ENCODE results near the gene TERB1.
"Not testable (repeated sequence)": the region's sequence is repeated elsewhere in the genome, so short reads cannot be mapped to it uniquely, and the experiment has no call there.

Gene TERB1

DNA sequence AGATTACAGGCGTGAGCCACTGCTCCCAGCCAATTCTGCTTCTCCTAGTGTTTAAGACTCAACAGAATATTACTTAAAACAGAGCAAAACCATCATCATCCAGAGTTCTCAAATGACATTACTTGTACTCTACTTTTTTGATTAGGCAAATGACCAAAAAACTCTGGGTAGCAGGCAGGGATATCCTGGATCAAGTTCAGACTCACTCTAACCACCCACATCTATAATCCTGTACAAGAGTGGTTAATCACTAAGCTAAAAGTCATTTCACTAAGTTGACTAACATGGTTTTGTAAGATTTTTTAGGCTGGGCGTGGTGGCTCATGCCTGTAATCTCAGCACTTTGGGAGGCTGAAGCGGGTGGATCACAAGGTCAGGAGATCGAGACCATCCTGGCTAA, 22.6 kb upstream of the TERB1 start:
- no peak for DNase-seq

DNA sequence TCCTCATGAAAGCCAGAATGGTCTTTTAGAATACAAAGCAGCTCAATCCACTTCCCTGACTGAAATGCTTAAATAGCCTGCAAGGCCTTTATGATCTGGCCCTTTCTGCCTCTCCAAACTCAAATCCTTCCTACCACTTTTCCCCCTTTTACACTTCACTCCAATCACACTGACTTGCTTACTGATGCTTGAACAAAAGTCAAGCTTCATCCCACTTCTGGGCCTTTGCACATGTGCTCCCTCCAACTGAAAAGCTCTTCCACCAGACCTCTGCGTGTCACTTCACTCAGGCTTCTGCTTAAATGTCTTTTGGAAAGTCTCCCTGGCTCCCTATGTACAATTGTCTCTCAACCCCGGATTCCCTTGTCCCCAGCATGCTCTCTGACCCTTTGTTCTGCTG, 13.3 kb upstream of the TERB1 start:
- DNase-seq = no peak

DNA sequence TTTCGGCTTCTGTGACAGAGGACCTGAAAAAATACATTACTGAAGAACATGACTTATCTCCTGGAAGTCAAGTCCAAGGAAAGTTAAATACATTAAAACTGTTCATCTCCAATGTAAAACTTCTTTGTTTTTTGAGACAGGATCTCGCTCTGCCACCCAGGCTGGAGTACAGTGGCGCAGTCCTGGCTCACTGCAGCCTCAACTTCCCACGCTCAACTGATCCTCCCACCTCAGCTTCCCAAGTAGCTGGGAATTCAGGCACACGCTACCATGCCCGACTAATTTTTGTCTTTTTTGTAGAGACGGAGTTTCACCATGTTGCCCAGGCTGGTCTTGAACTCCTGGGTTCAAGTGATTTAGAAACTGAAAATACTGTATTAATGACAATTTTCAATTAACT, 9.7 kb upstream of the TERB1 start:
- DNase-seq = no peak

DNA sequence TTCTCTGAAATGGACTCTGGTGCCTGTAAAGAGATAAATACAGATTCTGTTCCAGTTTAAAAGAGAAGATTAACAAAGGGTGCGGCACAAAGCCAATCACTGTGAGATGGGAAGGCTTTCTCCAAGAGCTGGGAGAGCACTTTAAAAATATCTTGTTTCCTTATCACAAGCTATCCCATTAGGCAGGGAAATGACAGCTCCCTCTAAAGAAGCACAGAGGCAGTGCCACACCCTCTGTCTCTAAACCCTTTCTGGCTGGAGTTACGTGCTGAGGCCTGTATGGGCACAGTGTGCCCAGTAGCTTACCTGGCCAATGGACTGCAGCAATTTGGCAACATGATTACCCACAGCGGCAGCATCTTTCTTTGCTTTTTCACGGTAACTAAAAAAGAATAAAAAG, 9.0 kb upstream of the TERB1 start:
- no peak for DNase-seq

DNA sequence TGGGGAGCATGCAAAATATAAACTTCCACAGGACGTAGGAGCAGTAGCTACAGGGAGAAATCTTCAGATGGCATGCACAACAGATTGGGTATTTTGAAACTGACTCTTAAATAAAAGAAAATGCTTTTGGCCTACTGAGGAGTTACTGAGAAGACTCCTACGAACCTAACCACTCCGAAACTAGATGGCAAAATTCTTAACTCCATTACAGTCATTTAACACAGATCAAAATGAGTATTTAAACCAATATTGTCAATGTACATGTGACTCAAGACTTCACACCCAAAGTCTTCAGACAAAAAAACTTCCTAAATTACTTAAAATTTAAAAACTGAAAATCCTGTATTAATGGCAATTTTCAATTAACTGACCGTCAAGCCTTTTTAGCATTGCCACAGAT, 8.4 kb upstream of the TERB1 start:
- DNase-seq = no peak

DNA sequence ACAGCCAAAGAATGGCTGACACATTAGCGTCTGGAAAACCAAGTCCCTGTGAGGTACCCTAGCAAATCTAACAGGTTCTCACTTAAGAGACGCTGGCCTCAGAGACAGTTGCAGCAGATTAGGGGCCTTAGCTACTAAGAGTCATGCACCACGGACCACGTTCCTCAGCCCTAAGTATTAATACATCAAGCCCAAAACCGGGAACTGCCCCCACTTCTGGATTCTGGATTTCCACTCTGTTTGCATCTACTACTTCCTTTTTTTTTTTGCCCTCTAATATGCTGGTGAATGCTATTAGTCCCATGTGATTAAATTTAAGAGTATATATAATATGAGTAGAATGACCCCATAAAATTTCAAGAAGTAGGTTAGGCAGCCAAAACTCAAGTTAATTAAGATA, 775 bp upstream of the TERB1 start:
- no peak for DNase-seq

DNA sequence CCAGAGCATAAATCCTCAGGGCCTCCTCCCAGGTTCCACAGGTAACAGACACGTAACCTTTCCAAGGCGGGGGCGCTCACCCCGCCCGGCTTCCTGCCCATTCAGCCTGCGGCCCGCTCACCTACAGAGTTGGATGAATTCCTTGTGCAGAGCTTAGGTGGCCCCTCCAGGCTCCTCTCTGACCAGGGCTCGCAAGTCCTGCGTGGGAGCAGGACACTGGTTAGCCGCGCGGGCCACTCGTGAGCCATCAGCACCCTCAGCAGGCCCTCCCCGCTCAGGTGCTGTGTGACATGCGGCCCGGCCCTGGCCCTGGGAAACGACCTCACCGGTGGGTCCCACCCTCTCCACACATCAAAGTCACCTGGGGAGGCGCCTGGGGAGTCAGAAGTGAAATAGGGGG, 528 bp downstream of the TERB1 start:
- DNase-seq = no peak

DNA sequence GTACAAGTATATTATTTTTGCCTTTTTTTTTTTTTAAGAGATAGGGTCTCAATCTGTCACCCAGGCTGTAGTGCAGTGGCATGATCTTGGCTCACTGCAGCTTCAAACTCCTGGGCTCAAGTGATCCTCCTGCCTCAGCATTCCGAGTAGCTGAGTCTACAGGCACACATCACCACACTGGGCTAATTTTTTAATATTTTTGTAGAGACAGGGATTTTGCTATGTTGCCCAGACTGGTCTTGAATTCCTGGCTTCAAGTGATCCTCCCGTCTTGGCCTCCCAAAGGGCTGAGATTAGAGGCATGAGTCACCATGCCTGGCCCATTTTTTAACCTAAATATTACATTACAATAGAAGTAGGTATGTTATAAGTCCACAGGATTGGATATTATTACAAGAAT, 3.2 kb downstream of the TERB1 start:
- no peak for DNase-seq

DNA sequence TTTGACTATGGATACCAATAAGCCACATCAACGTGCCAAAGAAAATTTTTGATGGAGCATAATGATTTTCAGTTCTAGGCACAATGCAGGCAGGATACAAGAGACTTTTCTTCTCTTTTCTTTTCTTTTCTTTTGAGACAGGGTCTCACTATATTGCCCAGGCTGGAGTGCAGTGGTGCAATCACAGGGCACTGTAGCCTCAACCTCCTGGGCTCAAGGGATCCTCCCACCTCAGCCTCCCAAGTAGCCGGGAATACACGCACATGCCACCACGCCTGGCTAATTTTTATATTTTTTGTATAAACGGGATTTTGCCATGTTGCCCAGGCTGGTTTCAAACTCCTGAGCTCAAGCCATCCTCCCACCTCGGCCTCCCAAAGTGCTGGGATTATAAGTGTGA, 7.4 kb downstream of the TERB1 start:
- DNase-seq = not testable (repeated sequence)

DNA sequence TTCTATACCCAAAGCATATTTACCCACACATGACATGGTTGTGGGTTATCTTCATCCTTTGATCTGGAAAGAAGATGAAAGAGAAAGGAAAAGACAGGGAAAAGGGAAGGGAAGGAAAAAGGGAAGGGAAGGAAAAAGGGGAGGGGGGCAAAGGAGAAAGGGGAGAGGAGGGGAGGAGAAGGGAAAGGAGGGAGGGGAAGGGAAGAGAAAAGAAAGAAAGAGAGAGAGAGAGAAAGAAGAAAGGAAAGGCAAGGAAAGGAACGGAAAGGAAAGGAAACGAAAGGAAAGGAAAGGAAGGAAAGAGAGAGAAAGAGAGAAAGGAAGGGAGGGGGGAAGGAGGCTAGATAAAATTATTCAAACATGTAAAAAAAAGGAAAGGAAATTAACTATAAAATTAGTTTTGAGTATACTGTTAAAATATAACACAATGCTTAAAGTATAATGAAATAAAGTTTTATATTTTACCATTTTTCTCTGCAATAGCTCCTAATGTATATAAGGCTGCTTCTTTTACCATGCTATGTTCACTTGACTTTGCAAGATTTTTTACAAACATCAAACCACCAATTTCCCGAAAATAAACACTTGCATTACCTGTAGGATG, 11.2 kb downstream of the TERB1 start:
- DNase-seq = no peak

DNA sequence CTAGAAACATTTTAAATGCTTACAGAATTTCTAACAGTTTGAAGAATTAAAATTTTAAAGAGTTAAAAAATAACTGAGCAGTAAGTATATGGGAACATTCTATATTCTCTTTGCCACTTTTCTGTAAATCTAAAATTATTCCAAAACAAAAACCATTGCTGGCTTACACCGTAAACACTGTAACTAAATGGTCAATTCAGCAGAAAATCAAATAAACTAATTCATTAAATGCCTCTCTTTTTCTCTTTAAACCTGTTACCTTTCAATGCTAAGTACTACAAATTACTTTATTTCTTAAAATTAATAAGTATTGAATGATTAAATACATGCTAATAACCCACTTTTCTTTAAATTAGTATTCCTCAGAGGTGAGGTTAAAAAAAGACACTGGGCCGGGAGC, 14.0 kb downstream of the TERB1 start:
- no peak for DNase-seq

DNA sequence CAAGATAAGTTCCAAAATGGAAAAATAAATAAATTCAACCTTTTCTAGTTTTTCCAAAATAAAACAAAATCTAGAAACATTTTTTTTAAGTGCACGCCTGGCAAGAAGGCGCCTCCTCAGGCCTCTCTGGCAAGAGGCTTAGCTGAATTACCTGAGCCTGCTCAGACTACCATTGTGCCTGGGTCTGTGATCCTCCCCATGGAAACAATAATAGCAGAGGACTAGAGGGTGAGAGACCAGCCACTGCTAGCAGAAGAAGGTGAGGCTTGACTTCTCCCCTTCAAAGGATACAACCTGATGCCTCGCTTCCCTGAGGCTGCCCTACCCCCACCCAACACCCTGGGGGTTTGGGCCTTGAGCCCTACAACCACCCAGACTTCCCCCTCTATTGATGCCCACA, 14.8 kb downstream of the TERB1 start:
- DNase-seq = no peak

DNA sequence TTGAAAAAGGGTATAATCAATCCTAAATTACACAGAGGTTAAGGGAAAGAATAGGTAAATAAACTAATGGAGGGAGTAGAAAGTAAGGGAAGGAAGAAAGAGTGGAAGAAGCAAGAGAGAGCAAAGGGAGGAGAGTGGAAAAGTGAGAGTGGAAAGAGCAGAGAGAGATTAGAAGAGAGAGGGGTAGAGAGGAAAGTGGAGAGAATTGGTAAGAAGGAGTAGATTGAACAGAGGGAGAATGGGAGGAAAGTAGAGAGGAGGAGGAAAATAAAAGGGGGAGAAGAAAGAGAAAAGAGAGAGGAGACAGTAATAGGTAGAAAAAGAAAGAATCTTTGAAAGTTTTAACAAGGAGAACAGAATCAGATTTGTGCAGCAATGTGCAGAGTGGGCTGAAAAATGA, 24.9 kb downstream of the TERB1 start:
- no peak for DNase-seq

DNA sequence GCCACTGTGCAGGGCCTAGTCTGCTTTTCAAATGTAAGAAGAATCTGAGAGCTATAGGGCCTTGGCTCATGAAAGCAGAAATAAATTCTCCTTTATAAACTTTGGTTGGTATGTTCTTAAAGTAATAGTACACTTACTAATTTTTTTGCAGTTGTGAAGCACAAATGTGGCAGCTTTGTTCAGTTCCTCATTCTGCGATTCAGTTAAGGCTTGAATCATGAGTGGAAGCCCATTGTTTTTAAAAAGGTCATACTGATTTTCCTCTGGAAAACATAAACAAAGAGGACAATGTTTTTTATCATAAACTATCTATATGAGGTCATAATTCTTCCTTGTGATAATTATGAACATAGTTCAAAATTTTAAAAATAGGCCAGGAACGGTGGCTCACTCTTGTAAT, 26.4 kb downstream of the TERB1 start:
- DNase-seq = no peak

DNA sequence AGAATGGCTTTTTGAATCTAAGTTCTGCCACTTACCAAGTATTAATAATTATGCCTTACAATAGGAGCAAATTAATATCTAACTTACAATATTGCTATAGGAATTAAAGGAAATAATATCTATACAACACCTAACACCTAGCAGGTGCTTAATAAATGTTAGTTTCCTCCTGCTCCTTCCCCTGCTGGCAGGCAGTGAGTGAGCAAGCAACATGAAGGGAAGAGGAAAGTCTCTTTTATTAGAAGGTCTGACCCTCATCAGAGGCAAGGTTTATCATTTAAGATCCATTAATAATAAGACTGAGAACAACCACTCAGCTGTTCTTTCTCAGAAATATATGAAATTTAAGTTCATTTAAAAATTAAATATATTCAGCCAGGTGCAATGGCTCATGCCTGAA, 43.3 kb downstream of the TERB1 start:
- no peak for DNase-seq

DNA sequence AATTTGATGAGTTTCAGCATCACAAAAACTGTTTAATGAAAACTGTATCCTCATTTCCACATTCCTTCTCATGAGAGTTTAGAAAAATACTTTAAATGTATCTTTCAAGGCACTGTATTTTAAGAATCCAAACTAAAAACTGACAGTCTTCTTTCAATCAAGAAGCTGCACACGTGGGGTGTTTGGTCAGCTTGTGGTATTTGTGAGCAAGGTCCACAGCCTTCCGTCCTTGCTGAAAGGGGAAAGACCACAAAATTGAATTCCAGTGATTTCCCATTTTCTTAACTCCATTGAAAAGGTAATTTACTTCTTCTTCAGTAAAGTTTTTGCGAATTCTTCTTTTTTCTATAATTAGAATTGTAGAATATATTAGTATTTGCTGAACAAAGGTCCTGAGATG, 46.6 kb downstream of the TERB1 start:
- DNase-seq = no peak

DNA sequence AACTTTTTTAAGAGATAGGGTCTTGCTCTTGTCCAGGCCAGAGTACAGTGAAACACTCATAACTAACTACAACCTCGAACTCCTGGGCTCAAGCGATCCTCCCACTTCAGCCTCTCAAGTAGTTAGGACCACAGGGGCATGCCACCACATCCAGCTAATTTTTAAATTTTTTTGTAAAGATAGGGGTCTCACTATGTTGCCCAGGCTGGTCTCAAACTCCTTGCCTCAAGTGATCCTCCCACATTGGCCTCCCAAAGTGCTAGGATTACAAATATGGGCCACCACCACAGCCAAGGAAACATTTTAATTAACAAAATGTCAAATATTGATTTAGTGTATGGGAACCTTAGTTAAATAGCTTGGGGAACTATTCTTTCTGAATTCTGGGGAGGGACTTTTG, 47.2 kb downstream of the TERB1 start:
- DNase-seq = no peak

DNA sequence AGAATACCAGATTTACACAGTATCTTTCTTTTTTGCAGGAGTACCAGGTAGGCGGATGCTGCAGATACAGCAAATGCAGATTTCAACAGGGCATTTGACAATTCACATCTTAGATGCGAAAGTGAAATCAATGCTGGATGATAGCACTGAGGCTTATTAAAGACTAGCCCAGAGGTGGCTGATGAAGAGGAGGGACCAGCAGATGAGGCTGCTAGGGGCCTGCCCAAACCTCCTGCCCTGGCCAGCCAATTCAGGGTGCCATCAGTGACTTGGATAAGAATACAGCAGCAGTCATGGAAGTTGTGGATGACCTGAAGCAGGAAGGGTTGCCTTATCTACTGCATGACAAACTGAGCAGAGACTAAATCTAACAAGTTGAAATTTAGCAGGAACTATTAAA, 48.4 kb downstream of the TERB1 start:
- no peak for DNase-seq

DNA sequence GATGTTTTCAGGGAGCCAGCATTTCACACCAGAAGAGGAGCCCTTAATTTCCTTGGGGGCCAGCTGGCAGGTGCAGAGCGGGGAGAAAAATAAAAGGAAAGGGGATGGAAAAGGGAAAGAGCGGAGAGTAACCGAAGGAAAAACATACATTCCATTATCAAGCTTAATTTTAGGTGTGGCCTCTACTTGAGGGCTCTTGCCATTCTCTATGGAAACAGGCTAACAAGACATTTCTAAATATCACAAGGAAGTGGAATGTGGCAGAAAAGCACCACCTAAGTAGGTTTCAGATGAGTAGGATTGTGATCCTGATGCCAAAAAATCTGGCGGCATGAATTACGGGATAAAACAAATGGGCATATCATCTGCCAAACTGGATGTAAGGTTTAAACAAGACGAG, 49.0 kb downstream of the TERB1 start:
- DNase-seq = no peak

DNA sequence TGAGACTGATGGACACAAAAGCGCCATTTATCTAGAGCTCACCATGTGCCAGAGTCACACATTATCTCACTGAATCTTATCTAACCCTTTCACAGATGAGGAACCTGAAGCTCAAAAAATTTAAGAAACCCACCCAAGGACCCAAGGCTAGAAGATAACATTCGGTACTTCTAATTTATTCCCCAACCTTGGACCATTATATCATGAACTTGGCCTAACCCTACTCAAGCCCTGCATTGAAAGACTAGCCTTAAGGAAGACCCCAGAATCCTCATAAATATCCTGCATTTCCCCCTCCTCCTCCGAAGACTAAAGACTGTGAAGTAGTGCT, 49.4 kb downstream of the TERB1 start:
- DNase-seq = no peak

DNA sequence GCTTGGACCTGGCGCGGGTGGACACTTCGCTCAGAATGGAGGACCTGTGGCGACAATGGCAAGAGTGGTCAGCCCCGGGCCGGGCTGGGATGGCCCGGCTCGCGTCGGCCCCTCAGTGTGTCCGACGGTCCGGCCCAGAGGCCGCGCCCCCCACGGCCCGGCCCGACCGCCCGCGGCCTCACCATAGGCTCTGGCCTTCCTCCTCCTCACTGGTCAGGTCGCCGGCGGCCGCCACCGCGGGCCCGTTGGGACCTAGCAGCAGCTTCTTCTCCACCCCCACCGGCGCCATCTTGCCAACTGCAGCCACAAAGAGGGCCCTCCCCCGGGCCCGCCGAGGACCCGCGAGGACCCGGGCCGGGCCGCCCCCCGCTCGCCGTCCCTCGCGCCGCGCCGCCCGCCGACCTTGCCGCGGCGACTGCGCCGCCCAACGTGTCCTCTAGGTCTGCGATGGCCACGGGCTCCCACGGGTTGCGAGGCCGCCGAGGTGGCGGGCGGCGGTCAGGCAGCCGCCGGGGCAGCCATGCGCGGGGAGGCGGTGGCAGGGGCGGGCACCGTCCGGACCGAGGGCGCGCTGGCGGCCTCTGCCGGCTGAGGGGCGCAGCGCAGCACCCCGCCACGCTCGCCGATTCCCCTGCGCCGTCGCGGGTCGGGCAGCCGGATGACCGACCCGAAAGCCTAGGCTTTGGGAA, 49.9 kb downstream of the TERB1 start, which contains the start of gene DYNC1LI2:
TSS of gene DYNC1LI2 (minus strand) at position 307 of the 689 bp plus-strand sequence. CDS start at position 289, 18 bp downstream.
- DNase-seq = peak; percentile 77

DNA sequence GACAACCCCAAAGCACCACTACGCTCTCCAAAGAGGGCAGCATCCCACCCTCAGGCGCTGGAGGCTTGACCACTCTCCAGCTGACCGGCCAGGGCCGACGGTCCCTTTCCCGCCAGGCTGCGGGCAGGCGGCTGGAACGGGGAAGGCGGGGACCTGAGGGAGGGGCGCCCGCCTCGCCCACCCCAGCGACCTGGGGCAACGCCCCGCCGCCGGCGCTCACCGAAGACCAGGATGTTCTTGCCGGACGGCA, 50.4 kb downstream of the TERB1 start:
- DNase-seq = peak; percentile 3

DNA sequence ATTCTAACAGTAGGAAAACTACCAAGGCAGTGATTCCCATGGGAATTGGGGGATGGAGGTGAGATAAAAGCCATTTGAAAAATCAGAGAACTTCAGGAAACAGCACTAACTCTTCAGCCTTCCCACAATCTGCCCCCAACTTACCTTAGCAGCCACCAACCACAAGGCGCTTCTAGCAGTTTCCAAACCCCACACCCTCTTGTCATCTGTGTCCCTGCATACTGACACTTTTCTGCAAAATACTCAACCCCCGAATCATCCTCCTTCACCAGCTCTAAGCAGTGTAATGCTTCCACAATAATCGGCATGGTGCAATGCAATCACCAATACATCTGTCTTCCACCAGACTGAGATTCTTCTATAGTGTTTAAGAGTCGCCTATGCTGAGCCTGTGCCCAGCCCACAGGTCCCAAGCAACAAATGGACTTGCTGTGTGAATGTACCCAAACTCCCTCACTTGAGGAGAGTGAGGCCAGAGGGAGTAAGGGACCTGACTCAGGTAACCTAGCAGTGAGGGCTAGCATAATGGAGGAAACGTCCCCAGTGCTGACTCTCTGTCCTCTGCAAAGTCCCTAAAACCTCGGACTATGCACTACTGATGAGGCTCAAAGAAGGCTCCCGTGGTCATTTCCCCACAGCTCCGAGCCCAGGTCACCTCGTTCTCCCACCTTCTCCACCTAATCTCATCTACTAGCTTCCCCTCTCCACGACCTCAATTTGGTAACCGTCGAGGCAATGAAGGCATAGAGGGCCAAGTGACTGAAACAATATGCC, 50.9 kb downstream of the TERB1 start:
- DNase-seq = no peak

DNA sequence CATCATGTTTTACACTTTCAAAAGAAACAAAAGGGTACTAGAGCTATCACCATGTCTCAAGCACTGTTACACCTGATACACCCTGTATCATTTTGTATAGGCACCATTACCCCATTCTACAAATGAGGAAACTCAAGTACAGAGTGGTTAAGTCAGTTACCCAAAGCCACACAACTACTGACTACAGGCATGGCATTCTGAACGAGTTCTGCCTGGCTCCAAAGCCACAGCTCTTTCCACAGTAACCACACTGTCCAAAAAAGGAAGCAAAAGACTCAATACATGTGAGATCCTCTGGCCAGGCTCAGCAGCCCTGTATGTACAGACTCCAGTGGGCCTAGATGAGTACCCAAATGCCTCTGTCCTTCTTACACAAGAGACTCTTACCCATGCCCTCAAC, 54.7 kb downstream of the TERB1 start:
- DNase-seq = no peak

DNA sequence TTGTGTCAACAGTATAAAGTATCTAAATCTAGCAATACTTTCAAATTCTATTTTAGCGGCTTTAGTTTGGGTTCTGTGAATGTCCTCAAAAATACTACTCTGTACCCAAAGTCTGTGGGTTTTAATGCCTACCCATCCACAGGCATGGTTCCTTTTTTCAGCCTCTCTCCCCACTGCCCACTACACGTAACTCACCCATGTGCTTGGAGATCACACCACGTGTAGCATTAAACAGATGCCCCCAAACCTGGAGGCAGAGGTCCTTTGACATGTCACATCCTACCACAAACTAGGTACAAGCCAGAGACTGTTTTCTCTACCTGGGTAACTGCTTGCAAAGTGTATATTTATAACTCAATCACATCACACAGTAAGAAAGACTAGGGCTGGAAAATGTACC, 55.3 kb downstream of the TERB1 start:
- no peak for DNase-seq
